ENCODE results near the gene FAM210A.
"Not testable (repeated sequence)": the region's sequence is repeated elsewhere in the genome, so short reads cannot be mapped to it uniquely, and the experiment has no call there.

FAM210A gene

DNA sequence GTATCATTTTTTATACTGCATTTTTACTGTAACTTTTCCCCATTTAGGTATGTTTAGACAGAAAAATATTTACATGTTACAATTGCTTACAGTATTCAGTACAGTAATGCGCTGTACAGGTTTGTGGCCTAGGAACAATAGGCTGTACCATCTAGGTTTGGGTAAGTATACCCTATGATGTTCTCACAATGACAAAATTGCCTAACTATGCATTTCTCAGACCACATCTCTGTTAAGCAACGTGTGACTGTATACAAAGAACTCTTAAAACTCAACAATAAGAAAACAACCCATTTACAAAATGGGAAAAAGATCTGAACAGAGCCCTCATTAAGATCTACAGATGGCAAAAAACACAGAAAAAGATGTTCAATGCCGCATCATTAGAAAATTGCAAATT lies 29.4 kb downstream of the FAM210A start:
- no peak for DNase-seq

DNA sequence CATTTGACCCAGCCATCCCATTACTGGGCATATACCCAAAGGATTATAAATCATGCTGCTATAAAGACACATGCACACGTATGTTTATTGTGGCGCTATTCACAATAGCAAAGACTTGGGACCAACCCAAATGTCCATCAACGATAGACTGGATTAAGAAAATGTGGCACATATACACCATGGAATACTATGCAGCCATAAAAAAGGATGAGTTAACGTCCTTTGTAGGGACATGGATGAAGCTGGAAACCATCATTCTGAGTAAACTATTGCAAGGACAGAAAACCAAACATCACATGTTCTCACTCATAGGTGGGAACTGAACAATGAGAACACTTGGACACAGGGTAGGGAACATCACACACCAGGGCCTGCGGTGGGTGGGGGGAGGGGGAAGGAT lies 31.0 kb downstream of the FAM210A start:
- not testable (repeated sequence) for DNase-seq

DNA sequence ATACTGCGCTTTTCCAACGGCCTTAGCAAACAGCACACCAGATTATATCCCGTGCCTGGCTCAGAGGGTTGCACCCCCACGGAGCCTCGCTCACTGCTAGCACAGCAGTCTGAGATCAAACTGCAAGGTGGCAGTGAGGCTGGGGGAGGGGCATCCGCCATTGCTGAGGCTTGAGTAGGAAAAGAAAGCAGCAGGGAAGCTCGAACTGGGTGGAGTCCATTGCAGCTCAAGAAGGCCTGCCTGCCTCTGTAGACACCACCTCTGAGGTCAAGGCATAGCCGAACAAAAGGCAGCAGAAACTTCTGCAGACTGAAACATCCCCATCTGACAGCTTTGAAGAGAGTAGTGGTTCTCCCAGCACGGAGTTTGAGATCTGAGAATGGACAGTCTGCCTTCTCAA lies 36.3 kb downstream of the FAM210A start:
- DNase-seq: not testable (repeated sequence)

DNA sequence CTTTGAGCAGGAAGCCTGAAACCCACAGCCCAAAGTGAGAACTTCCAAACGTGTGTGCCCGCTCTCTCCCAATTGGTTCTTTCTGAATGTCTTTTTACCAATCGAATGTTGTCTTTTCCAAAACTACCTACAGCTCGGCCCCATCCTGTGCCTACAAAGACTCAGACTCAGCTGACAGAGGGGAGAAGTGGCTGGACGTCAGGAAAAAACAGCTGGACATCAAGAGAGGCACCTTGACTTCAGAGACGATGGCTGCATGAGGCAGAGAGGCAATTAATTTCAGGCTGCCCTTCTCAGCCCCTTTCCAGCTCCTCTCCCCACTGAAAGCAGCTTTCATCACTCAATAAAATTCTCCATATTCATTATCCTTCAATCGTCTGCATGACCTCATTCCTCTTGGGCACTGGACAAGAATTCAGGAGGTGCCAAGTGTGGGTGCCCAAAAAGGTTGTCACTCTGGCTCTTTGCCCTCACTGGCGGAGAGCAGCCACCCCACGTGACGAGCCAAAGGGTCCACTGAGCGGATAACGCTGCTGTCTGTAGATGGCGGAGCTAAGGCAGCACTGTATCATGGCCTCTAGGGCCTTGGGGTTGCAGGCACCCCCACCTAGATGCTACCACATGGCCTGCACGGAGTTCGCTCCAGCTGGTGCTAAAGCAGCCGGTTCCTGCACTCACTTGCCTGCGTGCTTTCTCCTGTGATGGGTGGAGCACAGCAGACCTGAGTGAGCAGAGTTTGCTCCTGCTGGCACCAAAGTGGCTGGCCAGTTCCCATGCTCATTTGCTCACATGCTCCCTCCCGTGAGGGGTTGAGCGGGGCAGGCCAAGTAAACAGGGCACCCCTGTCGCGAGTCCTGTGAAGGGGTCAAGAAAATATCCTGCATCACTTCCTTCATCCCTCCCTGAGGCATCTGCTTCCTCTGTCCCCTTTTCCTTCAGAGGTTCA lies 37.9 kb downstream of the FAM210A start:
- DNase-seq: no peak

DNA sequence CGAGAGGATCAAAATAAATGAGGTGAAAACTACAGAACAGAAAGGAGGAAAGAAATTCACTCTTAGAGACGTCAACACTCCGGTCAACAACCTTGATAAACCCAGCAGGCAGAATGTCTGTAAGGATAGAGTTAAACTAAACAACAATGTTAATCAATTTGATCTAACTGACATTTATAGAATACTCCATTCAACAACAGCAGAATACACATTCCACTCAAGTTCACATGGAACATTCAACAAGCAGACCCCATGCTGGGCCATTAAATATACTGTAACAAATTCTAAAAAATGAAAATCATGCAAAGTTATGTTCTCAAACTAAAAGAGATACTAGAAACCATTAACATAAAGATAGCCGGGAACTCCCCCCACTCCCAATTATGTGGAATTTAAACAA lies 41.8 kb downstream of the FAM210A start:
- no peak for DNase-seq

DNA sequence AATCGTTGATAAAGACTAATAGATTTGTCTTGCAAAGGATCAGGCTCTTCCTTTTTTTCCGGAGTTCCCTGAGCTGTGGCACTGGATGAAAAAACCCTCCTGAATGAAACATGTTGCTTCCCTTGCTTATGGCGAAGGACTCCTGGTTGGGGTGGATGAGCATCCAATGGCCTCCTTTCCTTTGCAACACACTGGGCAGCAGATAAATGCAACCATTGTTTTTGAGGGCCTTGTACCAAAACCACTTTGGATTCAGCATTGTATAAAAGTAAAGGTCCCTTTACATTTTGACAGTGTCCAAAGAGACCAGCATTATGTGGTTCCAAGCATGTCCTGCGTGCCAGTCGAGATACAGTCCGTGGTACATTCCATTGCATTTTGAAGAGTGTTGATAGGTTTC lies 44.7 kb downstream of the FAM210A start:
- DNase-seq: no peak

DNA sequence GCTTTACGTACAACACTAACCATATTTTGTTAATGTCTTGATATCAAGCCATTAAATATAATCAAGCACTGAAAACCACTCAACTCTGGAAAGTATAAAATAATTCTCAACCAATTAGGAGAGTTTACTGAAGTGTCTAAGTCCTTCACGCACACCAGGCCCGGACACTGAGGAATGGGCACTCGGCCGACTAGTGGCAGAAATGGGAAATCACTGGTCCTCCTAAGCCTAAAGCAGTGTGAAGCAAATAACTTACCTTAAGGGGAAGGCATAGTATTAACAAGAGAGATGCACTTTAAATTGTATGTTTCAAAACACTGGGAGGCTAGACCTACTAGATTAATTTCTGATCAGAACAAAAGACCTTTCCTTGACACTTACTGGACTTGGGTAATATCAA lies 45.7 kb downstream of the FAM210A start:
- DNase-seq: no peak

DNA sequence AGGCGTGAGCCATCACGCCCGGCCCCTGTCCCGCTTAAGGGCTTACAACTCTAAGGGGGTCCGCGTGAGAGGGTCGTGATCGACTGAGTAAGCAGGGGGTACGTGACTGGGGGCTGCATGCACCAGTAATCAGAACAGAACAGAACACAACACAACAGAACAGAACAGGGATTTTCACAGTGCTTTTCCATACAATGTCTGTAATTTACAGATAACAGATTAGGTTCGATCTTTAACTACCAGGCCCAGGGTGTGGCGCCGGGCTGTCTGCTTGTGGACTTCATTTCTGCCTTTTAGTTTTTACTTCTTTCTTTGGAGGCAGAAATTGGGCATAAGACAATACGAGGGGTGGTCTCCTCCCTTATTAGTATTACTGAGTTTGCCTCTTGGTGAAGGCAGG lies 49.0 kb downstream of the FAM210A start:
- DNase-seq: not testable (repeated sequence)

DNA sequence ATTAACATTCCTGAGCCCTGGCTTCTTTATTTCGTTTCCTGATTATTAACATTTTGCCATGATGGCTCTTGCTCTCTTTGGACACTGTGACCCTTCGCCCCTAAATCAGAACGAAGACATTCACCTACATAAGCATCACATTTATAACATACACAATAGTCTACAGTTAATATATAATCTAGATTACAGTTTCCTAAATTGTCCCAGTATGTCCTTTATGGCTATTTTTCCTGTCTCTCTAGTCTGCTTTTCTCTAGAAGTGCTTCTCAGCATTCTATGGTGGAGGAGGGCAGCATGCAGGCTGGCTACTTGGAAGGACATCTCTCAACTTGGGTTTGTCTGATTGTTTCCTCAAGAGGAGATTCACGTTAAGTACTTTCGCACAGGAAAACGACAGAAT lies 49.9 kb downstream of the FAM210A start:
- DNase-seq: no peak

DNA sequence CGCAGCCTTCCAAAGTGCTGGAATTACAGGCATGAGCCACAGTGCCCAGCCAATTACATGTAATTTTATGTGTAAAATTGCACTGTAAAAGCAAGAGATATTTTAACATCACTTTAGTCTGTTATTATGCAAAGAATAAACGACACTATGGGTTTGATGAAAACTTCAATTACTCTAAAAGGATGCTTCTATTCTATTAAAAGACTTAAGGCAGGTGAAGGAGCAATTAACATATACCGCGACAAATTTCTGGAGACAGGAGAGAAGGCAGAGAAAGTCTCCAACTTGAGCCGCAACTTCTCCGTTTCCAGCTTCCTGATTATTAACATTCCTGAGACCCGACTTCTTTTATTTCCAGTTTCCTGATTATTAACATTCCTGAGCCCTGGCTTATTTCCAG lies 53.7 kb downstream of the FAM210A start:
- DNase-seq: no peak

DNA sequence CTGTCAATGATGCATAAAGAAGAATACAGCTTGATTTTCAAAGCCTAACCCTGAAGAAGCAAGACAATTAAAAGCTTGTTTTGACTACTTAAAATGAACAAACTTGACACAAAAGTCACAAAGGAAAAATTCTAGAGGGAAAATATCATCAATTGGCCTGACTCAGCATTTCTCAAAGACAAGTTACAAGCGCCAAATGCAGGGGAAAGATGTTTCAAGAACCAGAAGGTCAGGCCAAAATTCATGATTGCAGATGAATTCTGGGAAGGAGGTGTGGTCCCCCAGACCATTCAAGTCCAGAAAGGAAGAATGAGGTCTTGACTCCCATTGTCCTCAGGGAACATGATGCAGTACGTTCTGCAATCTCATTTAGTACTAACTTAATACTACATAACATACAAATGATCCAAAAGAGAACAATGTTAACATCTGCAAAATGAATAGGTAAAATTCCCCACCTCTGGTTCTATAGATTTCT lies 64.5 kb downstream of the FAM210A start:
- no peak for DNase-seq

DNA sequence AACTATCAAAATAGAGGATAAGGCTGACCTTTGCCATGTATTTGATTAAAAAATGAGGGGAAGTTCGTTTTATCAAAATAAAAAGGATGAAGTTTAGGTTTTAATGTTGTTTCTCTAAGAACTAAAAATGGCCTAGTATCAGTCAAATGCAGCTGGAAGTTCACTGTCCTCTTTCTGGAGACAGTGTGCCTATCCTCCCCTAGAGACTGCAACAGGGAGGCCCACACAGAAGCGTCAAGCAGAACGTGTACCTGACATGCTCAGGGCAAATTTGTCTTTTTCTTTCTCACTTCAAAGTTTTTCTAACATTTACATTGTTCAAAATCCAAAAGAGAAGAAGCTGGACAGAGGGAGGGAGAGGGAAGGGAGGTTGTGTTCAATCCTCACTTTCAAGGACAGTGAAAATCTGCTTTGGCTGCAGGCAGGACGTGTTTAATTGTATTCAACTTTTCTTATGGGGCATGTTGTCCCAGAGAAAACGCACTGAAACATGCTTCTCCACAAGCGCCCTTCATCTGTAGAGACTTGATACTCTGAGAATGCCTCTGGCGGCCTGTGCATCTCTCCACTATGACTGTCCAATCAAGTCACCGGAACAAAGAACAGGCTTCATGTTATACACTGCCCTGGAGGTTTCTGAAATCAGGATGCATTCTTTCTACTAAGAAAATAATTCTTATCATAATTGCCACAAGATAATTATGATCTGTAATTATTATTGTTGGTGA lies 65.1 kb downstream of the FAM210A start:
- DNase-seq: no peak

DNA sequence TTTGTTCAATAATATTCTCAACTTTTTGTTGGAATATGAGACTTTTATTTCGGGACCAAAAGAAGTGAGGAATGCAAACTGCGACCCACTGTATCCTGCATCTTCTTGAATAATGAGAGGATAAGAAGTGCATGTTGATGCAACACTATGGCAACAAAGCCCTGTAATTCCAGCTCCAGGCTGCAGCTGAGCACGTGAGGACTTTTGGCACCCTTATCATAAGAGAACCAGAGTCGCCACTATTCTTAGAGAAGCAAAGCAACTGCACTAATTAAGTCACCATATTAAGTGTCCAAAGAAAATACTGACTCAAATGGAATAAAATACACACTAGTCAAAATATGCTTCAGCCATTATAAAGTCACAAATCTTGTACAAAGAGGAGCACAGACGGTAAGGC lies 65.8 kb downstream of the FAM210A start:
- no peak for DNase-seq

DNA sequence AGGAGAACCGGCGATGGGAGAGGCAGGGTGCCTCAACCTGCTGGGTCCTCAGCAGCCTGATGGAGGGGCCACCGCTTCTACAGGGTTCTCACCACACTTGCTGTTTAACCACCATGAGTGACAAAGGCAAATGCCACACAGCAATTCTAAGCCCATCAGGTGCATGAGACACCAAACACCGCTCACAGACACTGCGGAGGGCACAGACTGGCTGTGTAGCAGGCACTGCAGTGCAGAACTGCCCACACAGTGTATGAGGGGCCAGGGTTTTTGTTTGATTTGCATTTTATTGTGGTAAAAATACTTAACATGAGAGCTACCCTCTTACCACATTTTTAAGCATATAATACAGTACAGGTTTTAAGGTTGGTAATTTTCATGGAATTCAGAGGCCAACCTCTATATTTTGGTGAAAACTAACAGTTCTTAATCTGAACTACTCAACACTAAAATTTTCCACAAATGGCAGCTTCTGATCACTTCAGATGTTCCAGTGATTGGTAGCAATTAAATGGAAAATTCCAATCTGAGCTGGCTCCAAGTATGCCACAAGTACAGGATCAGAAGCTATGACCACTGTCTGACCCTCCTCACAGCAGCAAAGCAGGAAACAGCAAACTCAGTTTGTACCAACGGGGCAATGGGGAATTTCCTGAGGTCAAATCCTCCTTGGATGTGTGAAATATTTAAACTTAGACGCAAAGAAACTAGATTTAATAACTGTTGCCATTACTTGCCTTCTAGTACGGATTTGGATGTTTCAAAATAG lies 67.7 kb downstream of the FAM210A start:
- no peak for DNase-seq

DNA sequence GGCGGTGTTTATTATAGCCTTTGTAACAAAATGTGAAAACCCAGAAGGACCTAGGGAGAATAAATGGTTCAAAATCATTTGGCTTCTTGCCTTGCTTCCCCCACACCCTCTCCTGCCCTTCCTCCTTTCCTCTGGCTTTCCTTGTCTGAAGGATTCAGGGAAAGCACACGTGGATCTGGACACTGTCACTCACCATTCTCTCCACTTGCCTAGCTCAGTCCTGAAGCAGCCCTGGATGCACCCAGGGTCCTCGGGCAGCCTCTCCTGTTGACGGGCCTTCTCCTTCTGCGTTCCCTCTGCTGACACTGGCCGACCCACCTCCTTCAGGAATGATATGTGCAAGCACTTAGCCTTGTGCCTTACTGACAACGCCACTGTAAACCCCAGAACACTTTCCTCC lies 68.4 kb downstream of the FAM210A start:
- no peak for DNase-seq

DNA sequence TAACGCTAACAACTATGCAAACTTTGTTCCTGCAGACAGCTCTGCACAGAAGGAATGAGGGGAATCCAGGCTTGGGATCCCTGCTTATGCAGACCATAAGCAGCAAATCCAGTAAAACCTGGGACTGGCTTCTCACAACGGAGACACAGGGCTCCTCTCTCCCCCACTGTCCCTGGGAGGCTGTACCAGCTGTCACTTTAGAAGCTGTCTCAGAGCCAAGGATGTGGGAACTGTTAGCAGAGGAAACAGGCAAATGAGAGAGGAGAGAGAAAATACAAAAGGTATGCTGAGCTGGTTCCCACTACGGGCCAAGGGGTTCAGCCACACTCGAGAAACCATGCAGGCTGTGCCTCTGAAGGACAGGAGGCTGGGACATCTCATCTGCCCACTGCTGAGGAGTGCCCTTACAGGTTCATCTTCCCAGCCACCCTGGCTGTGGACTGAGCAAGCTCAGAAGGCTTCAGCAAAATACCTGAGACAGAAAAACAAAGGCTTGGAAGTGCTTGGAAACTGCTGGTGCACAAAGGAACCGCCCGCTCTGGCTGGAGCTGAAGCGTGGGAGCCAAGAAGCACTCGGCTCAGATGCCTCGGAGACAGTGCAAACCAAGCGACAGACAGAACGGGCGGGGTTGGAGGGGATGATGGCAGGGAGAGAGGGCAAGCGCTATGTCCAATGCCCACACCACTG lies 72.5 kb downstream of the FAM210A start:
- DNase-seq: no peak

DNA sequence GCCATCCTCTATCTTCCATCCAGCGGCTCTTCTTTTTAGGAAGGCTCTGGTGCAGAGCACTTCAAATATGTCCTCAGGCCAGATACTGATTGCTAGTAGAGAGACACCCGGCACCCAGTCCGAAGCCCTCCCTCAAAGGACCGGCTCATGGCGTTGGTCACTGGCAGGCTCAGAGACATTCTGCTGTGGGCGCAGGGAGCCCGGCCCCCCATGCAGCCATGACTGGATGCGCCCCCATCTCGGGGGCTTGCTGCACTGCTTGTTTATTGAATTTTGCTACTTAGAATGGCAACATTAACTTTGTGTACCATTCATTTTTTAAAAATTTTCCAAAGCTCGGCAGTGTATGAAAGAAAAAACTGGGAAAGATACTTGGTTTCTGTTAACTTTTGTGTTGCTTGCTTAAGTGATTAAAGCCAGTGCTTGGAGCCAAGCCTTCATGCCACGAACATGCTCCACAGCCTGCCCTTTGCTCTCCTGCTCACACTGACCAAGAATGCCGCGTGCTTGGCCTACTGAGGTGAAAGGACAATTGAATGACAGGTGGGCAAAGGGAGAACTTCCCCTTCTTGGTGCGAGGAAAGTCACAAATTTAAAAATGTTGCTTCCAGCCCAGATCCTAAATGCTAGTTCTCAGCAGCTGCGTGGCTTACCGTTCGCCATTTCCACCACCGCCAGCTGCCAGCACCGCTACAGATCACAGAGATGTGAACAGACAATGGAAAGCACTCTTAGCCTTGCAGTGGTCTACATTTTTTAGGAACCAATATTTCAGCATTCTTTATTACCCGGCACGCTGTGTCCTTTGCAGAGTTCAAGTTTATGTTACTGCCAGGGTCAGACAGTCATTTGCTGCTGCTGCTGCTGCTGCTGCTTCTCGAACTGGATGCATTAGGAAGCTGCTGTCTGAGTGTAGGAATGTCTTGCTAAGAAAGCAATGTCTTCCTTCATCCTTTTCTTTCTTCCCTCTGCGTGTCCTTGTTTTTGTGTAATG lies 76.7 kb downstream of the FAM210A start:
- no peak for DNase-seq

DNA sequence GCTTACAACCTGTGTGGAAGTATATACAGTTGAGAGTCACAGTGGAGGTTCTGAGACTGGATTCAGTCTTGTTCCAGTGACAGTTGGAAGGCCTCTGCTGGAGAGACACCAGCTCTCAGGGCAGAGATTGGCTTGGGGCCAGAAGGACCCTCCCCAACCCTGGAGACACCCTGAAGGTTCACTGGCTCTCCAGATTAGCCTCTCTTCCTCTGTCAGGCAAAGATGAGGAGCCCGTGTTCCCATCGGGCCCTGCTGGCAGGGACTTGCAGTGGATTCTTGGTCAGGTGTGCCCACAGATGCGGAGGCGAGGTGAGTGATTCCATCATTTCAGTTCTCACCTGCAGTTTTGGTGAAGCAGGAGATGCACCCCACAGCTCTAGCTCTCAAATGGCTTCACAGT lies 78.6 kb downstream of the FAM210A start:
- DNase-seq: no peak

DNA sequence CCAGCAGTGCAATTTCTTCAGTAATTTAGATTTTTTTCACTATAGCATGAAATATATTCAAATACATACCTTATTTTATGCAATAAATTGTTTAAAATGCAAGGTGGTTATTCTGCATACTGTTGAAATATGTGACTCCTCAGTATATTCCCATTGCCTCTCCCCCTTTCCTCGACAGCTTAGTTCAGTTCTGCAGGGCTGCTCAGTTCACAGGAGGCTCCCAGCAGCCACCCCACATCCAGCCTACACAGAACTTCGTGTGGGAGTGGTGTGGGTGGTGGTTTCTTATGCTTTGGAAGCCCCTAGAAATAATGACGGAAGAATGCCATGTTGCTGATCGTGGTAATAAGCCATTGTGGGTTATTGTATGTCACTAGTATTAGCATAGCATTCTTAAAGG lies 79.7 kb downstream of the FAM210A start:
- no peak for DNase-seq

DNA sequence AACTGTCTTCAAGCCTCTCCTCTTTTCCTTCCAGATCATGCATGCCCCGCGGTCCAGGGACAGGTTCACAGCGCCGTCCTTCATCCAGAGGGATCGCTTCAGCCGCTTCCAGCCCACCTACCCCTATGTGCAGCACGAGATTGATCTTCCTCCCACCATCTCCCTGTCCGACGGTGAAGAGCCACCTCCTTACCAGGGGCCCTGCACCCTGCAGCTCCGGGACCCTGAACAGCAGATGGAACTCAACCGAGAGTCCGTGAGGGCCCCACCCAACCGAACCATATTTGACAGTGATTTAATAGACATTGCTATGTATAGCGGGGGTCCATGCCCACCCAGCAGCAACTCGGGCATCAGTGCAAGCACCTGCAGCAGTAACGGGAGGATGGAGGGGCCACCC lies 81.3 kb downstream of the FAM210A start:
- DNase-seq: no peak

DNA sequence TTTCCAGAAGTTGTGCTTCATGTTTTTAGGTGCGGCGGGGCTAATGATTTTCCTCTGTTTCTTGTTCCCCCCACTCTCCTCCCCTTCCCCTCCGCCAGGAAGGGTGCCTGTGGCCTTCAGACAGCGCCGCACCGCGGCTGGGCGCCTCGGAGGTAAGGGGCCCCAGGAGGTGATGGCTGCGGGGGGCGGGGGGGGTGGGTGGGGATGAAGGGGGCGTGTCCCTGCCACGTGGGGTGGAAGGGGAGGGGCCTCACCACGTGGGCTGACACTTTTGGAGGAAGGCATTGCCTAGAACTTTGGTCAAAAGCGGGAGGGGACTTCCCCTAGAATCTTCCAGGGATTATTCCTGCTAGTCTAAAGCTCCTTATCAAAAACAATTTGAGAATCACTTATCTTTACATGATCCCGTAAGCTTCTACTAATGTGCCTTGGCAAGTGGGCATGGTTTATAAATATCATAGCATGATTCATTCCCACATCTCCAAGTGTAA lies 83.1 kb downstream of the FAM210A start:
- DNase-seq: no peak

Data from NCI-H345 (cell line).